Heart right ventricle (tissue), 16 donors: ENCODE measurements around the gene TMC2. TPM values are rescaled to one million over a fixed set of nuclear protein-coding genes. Genes with fewer than 3 reads are reported as not detected.

Experiments used
- ATAC-seq, 8 donors: fragments of 200-7000 bp; cut with Tn5 transposase; one replicate each; pipeline ENCODE4 v1.9.1; 2020; ENCODE audit warnings: mild to moderate bottlenecking in 8 of 8, moderate library complexity in 8 of 8, moderate number of reproducible peaks in 1 of 8
- DNase-seq, 2 donors: peaks; one replicate each; pipeline ENCODE4 v3.0.0-alpha.2; 2020
- H3K27ac ChIP-seq, 10 donors: fragments of 200-600 bp; sonication (generic) in 2 of 10; one replicate each; pipeline versions ENCODE4 v1.5.0 to v1.8.0; 2020 to 2022; ENCODE audit warnings: mild to moderate bottlenecking in 3 of 10
- H3K27me3 ChIP-seq, 7 donors: fragments of 200-600 bp; one replicate each; pipeline ENCODE4 v1.8.0; 2021 to 2022; ENCODE audit warnings: mild to moderate bottlenecking in 2 of 7
- H3K36me3 ChIP-seq, 9 donors: fragments of 200-600 bp; sonication (generic) in 1 of 9; one replicate each; pipeline versions ENCODE4 v1.5.0 to v1.8.0; 2020 to 2022; ENCODE audit warnings: mild to moderate bottlenecking in 2 of 9
- H3K4me1 ChIP-seq, 9 donors: fragments of 200-600 bp; sonication (generic) in 1 of 9; one replicate each; pipeline versions ENCODE4 v1.5.0 to v1.8.0; 2020 to 2022; ENCODE audit warnings: mild to moderate bottlenecking in 4 of 9
- H3K4me3 ChIP-seq, 10 donors: fragments of 200-600 bp; sonication (generic) in 2 of 10; one replicate each; pipeline versions ENCODE4 v1.5.0 to v1.8.0; 2020 to 2022; ENCODE audit warnings: mild to moderate bottlenecking in 7 of 10, moderate library complexity in 2 of 10
- H3K9me3 ChIP-seq, 11 donors: fragments of 200-600 bp in 10 of 11; sonication (generic) in 2 of 11; one replicate each; pipeline versions ENCODE4 v1.5.0 to v1.8.0; 2013 to 2022; ENCODE audit warnings: mild to moderate bottlenecking in 2 of 11, control low read depth in 1 of 11, moderate library complexity in 1 of 11
- WGBS, 2 donors: extraction: QIAGEN DNeasy Blood & Tissue Kit; methylation state at CpG; one replicate each; pipeline ENCODE4 v1.1.7; 2013; ENCODE audit warnings: inconsistent platforms in 1 of 2; 5-methylcytosine and 5-hydroxymethylcytosine counted together
- intact Hi-C, 10 donors: fragments of 100-400 bp; cut with DNase I; formaldehyde crosslinking; loops; one replicate each; pipeline versions ENCODE4 v1.11.1 to v1.14.2; 2022
- polyA plus RNA-seq, 2 donors: library from polyadenylated mRNA; stranded (reverse); fragments of 200-250 nt; gene quantifications; one replicate each; pipeline ENCODE4 v1.2.3, GENCODE V29; 2013
- total RNA-seq, 10 donors: library from RNA; stranded (reverse); fragmentation: NEBNext Ultra II Directional in 3 of 10; extraction: Animal tissue kit (Norgen Biotek cat#: 25700) in 3 of 10; gene quantifications; one replicate each; pipeline versions ENCODE4 v1.2.1 to v1.2.4, GENCODE V29; 2021 to 2023
- TF ChIP-seq, protein P1 (sequence below), 9 donors: fragments of 200-600 bp; sonication (generic) in 2 of 9; IDR thresholded peaks; one replicate each; pipeline versions ENCODE4 v1.5.0 to v1.8.0; 2021 to 2022; ENCODE audit warnings: antibody characterized with exemption in 9 of 9, mild to moderate bottlenecking in 5 of 9, moderate library complexity in 1 of 9
- donor health status: Arrhythmogenic right ventricular cardiomyopathy.
- donor health status: ischemic (EF 13 %, LVEDD 7.1; RV severe dilation, severe dysfunction).
- donor health status: healthy with polysubstance abuse.
- donor health status: DM: no; HTN: yes; CAD: no.
- donor health status: DM: no; HTN: no; CAD: no.
- donor health status: ischemic (EF 25% LVEDD 6.9; RV normal size, moderate dysfunction).
- donor health status: ischemic (EF 25% LVEDD 5.7; RV mildly dilated, moderate dysfunction).
- donor health status: healthy.
- donor health status: DM: yes; HTN: yes; CAD: no.
- donor health status: Ischemic cardiomyopathy.
- donor health status: ischemic (EF 35%, LVEDD 5.7; RV mildly dilated, moderate dysfunction).
- donor health status: nonischemic (EF 11% LVEDD 7.7; RV severe dilation, severe dysfunction).
- donor health status: DM: yes; HTN: yes; CAD: no.
- donor health status: PGD.
- donor health status: ischemic (EF 29% LVEDD 5.4; RV normal size, mild dysfunction).
- donor health status: nonischemic (EF 23%, LVEDD 6.1; RV moderate dilation, normal function).

The TMC2 gene
- total and polyA plus RNA-seq, 12 donors, result 0.20 TPM; not detected in 11

DNA sequence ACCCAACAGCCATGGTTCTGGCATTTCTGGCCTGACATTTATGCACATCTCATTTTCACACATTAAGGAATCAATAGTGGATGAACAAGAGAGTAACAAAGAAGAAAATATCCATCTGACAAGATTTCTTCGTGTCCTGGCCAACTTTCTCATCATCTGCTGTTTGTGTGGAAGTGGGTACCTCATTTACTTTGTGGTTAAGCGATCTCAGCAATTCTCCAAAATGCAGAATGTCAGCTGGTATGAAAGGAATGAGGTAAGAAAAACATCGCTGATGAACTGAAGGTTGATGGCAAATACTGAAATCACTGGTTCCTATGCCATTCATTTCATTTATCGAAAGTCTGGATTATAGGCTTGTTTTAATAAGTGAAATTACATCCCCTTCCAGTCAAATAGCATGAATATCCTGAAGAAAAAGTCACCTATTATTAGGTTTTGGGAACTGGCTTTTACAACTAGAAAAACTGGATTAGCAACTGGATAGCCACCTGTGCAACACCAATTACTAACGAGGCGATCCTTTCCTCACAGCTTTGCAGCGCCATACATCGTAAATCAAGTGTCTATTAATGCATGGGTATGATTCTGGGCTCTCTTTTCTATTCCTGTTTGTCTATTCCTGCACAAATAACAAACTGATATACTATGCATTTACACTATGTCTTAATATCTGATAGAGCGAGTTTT, 65.8 kb downstream of the TMC2 start:
- 89 to 92% methylated on average over 9 of the region's 9 CpGs for WGBS, 2 donors
- no peaks in the 10 kb centered on the region for H3K4me1 ChIP-seq
- TF ChIP-seq, protein P1, sequence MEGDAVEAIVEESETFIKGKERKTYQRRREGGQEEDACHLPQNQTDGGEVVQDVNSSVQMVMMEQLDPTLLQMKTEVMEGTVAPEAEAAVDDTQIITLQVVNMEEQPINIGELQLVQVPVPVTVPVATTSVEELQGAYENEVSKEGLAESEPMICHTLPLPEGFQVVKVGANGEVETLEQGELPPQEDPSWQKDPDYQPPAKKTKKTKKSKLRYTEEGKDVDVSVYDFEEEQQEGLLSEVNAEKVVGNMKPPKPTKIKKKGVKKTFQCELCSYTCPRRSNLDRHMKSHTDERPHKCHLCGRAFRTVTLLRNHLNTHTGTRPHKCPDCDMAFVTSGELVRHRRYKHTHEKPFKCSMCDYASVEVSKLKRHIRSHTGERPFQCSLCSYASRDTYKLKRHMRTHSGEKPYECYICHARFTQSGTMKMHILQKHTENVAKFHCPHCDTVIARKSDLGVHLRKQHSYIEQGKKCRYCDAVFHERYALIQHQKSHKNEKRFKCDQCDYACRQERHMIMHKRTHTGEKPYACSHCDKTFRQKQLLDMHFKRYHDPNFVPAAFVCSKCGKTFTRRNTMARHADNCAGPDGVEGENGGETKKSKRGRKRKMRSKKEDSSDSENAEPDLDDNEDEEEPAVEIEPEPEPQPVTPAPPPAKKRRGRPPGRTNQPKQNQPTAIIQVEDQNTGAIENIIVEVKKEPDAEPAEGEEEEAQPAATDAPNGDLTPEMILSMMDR (IDR thresholded peaks at IDR 0.05), result no peak
- intact Hi-C loops, result no loop called here
- H3K27me3 ChIP-seq, result peaks cover 0 to 6% (median 0%) of the 10 kb centered on the region in 7 donors
- no peak overlapping the region for H3K4me3 ChIP-seq
- no peak overlapping the region for H3K27ac ChIP-seq
- DNase-seq, result no peak
- no peaks in the 10 kb centered on the region for H3K36me3 ChIP-seq
- no peak for ATAC-seq
- H3K9me3 ChIP-seq, result peaks cover 0 to 22% (median 15%) of the 10 kb centered on the region in 11 donors

DNA sequence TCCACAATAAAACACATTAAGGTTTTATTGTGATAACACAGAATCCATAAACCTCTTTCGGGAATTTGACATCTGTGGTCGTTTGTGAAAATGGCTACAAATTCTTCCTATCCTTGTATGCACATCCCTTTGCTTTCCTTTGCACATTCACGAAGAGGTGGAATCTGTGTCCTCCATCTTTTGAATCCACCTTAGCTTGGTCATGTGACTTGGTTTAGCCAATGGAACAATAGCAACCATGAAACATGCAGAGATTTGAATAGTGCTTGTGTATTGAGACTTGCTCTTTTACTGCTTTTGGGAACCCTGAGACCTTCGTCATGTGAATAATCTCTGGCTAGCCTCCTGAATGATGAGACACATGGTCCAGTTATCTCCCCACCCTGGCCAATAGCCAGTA, 66.4 kb downstream of the TMC2 start:
- H3K36me3 ChIP-seq, result no peaks in the 10 kb centered on the region
- TF ChIP-seq, protein P1 (IDR thresholded peaks at IDR 0.05), result no peak
- H3K4me3 ChIP-seq, result no peak overlapping the region
- intact Hi-C loops, result no loop called here
- ATAC-seq, result no peak
- no peaks in the 10 kb centered on the region for H3K4me1 ChIP-seq
- 82 to 85% methylated on average over 4 of the region's 4 CpGs for WGBS, 2 donors
- H3K27ac ChIP-seq, result no peak overlapping the region
- DNase-seq, result no peak
- peaks cover 0 to 4% (median 0%) of the 10 kb centered on the region in 7 donors for H3K27me3 ChIP-seq
- peaks cover 0 to 28% (median 15%) of the 10 kb centered on the region in 11 donors for H3K9me3 ChIP-seq

DNA sequence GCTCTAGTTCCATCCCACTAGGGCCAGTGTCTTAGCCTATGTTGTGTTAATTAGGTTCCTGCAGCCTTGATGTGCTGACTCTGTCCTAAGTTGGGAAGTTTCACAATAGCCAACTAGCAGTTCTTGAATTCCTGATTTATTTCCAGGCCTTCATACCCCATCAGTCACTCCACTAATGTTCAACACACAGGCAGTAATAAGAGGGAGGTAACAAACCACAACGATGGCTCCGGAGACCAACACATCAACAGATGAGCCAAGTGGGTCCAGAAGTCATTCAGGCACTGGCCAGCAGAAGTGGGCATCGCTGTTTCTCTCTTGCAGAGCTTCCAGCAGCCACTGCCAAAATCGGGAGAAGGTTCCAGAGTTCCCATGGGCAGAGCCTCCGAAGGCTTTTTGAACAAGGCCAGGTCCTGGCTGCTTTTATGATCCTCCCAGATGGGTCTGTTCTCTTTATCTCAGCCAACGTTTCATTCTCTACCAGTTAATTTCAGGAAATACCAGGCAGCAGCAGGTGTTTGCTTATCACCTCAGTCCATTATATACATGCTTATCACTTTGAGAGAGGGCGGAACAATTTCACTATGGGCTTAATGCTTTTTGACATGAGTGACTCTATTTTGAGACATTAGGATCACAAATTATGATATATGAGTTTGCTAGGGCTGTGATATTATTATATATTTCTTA, 67.6 kb downstream of the TMC2 start:
- WGBS, 2 donors, result 64 to 67% methylated on average over 7 of the region's 7 CpGs
- H3K4me3 ChIP-seq, result no peak overlapping the region
- DNase-seq (no peak), ATAC-seq (no peak)
- no peaks in the 10 kb centered on the region for H3K36me3 ChIP-seq
- no peak overlapping the region for H3K27ac ChIP-seq
- TF ChIP-seq, protein P1 (IDR thresholded peaks at IDR 0.05), result no peak
- peaks cover 0 to 4% (median 0%) of the 10 kb centered on the region in 7 donors for H3K27me3 ChIP-seq
- H3K9me3 ChIP-seq, result peaks cover 0 to 28% (median 15%) of the 10 kb centered on the region in 11 donors
- intact Hi-C loops, result no loop called here
- no peaks in the 10 kb centered on the region for H3K4me1 ChIP-seq

DNA sequence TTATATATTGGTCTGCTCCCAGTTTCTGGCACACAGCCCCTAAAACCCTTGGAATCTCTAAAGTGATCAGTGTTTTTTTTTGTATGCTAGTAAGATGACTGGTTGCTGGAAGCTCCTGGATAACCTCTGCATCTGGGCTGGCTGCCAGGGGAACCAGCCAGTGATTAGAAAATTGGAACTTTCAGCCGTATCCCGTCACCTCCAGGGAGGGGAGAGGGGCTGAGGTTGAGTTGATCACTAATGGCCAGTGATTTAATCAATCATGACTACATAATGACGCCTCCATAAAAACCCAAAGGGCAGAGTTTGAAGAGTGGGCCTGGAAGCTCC, 68.1 kb downstream of the TMC2 start:
- TF ChIP-seq, protein P1 (IDR thresholded peaks at IDR 0.05), result no peak
- intact Hi-C loops, result no loop called here
- Histone ChIP-seq H3K4me1 (no peaks in the 10 kb centered on the region), H3K36me3 (no peaks in the 10 kb centered on the region), H3K27ac (no peak overlapping the region), H3K9me3 (peaks cover 0 to 28% (median 15%) of the 10 kb centered on the region in 11 donors), H3K27me3 (peaks cover 0 to 4% (median 0%) of the 10 kb centered on the region in 7 donors), H3K4me3 (no peak overlapping the region)
- DNase-seq (no peak), ATAC-seq (no peak)
- WGBS, 2 donors, result 21 to 35% methylated on average over 3 of the region's 3 CpGs
